GM21786 (cell line): Measurements from ENCODE around the gene SUMF1.

Experiments
- ATAC-seq: cut with Tn5 transposase; IDR thresholded peaks from one replicate; pipeline ENCODE4 v1.9.1; 2021; ENCODE audit not compliant: unreplicated experiment

The SUMF1 gene

GRCh38 chr3:4418156-4418555, 48.9 kb downstream of the SUMF1 start:
- no peak for ATAC-seq

GRCh38 chr3:4417449-4417848, 49.6 kb downstream of the SUMF1 start:
- no peak for ATAC-seq

- no peak for ATAC-seq
Measured at GRCh38 chr3:4416961-4417360, 50.1 kb downstream of the SUMF1 start.

GRCh38 chr3:4416427-4416945, 50.6 kb downstream of the SUMF1 start:
- no peak for ATAC-seq

- no peak for ATAC-seq
Measured at GRCh38 chr3:4413467-4413866, 53.6 kb downstream of the SUMF1 start.

GRCh38 chr3:4411833-4412232, 55.2 kb downstream of the SUMF1 start:
- ATAC-seq, result no peak

GRCh38 chr3:4411236-4411635, 55.8 kb downstream of the SUMF1 start:
- ATAC-seq, result no peak

GRCh38 chr3:4410606-4411005, 56.5 kb downstream of the SUMF1 start:
- ATAC-seq, result no peak

- no peak for ATAC-seq
Measured at GRCh38 chr3:4409971-4410573, 57.0 kb downstream of the SUMF1 start.

- no peak for ATAC-seq
Measured at GRCh38 chr3:4409415-4409814, 57.7 kb downstream of the SUMF1 start.

- no peak for ATAC-seq
Measured at GRCh38 chr3:4408958-4409357, 58.1 kb downstream of the SUMF1 start.

GRCh38 chr3:4407941-4408340, 59.1 kb downstream of the SUMF1 start:
- ATAC-seq, result no peak

GRCh38 chr3:4406746-4407568, 60.1 kb downstream of the SUMF1 start:
- peak; percentile 84 for ATAC-seq

GRCh38 chr3:4404881-4405280, 62.2 kb downstream of the SUMF1 start:
- no peak for ATAC-seq

- no peak for ATAC-seq
Measured at GRCh38 chr3:4401441-4401840, 65.6 kb downstream of the SUMF1 start.

GRCh38 chr3:4399476-4399875, 67.6 kb downstream of the SUMF1 start:
- ATAC-seq, result no peak

- no peak for ATAC-seq
Measured at GRCh38 chr3:4398941-4399245, 68.2 kb downstream of the SUMF1 start.

GRCh38 chr3:4398120-4398940, 68.7 kb downstream of the SUMF1 start:
- no peak for ATAC-seq

- no peak for ATAC-seq
Measured at GRCh38 chr3:4397466-4397865, 69.6 kb downstream of the SUMF1 start.

- no peak for ATAC-seq
Measured at GRCh38 chr3:4396542-4396941, 70.5 kb downstream of the SUMF1 start.

GRCh38 chr3:4396006-4396405, 71.1 kb downstream of the SUMF1 start:
- ATAC-seq, result no peak

- no peak for ATAC-seq
Measured at GRCh38 chr3:4395448-4395847, 71.6 kb downstream of the SUMF1 start.
